ENCODE data around the gene IGF1R.
"Not testable (repeated sequence)": the region's sequence is repeated elsewhere in the genome, so short reads cannot be mapped to it uniquely, and the experiment has no call there.

The IGF1R gene

GRCh38 chr15:98955331-98955730 lies 307.0 kb downstream of the IGF1R start:
- H3K4me3 ChIP-seq: no peak overlapping the region
- H3K27ac ChIP-seq: peak overlapping the region in 6 of 21 experiments; percentile 0 to 61 (median 12)

- Histone ChIP-seq H3K27ac (peak overlapping the region in 4 of 21 experiments; percentile 0 to 61 (median 8)), H3K4me3 (no peak overlapping the region)
Observed at GRCh38 chr15:98955961-98956723, 307.8 kb downstream of the IGF1R start.

- no peak overlapping the region for H3K4me3 ChIP-seq
- H3K27ac ChIP-seq: no peak overlapping the region
Observed at GRCh38 chr15:98956796-98957553, 308.6 kb downstream of the IGF1R start.

GRCh38 chr15:98957655-98958054 lies 309.3 kb downstream of the IGF1R start:
- no peak overlapping the region for H3K27ac ChIP-seq

GRCh38 chr15:98958076-98958475 lies 309.7 kb downstream of the IGF1R start:
- H3K4me3 ChIP-seq: no peak overlapping the region

More at GRCh38 chr15:98957655-98958054, 309.3 kb downstream of the IGF1R start:
- H3K4me3 ChIP-seq: no peak overlapping the region

GRCh38 chr15:98958918-98959639 lies 310.7 kb downstream of the IGF1R start:
- H3K4me3 ChIP-seq: no peak overlapping the region
- H3K27ac ChIP-seq: no peak overlapping the region

More at GRCh38 chr15:98958076-98958475, 309.7 kb downstream of the IGF1R start:
- H3K27ac ChIP-seq: no peak overlapping the region

- H3K4me3 ChIP-seq: no peak overlapping the region
- no peak overlapping the region for H3K27ac ChIP-seq
Observed at GRCh38 chr15:98959640-98960007, 311.3 kb downstream of the IGF1R start.

- H3K27ac ChIP-seq: no peak overlapping the region
Observed at GRCh38 chr15:98960555-98961050, 312.3 kb downstream of the IGF1R start.

GRCh38 chr15:98963444-98963843 lies 315.1 kb downstream of the IGF1R start:
- H3K27ac ChIP-seq: no peak overlapping the region
- H3K4me3 ChIP-seq: no peak overlapping the region

More at GRCh38 chr15:98960555-98961050, 312.3 kb downstream of the IGF1R start:
- no peak overlapping the region for H3K4me3 ChIP-seq

GRCh38 chr15:98964466-98965133 lies 316.3 kb downstream of the IGF1R start:
- H3K4me3 ChIP-seq: no peak overlapping the region
- no peak overlapping the region for H3K27ac ChIP-seq

GRCh38 chr15:98965134-98965491 lies 316.8 kb downstream of the IGF1R start:
- not testable (repeated sequence) for H3K27ac ChIP-seq, H3K4me3 ChIP-seq

- no peak overlapping the region for H3K27ac ChIP-seq
- H3K4me3 ChIP-seq: no peak overlapping the region
Observed at GRCh38 chr15:98965597-98965996, 317.3 kb downstream of the IGF1R start.

- H3K4me3 ChIP-seq: no peak overlapping the region
- no peak overlapping the region for H3K27ac ChIP-seq
Observed at GRCh38 chr15:98966091-98966787, 317.9 kb downstream of the IGF1R start.

GRCh38 chr15:98967096-98967495 lies 318.8 kb downstream of the IGF1R start:
- no peak overlapping the region for H3K27ac ChIP-seq

GRCh38 chr15:98967916-98968315 lies 319.6 kb downstream of the IGF1R start:
- no peak overlapping the region for H3K27ac ChIP-seq
- no peak overlapping the region for H3K4me3 ChIP-seq

More at GRCh38 chr15:98967096-98967495, 318.8 kb downstream of the IGF1R start:
- no peak overlapping the region for H3K4me3 ChIP-seq

- no peak overlapping the region for H3K4me3 ChIP-seq
- no peak overlapping the region for H3K27ac ChIP-seq
Observed at GRCh38 chr15:98968576-98968975, 320.2 kb downstream of the IGF1R start.

GRCh38 chr15:98969126-98969735 lies 320.9 kb downstream of the IGF1R start:
- no peak overlapping the region for H3K4me3 ChIP-seq

GRCh38 chr15:98970799-98971198 lies 322.5 kb downstream of the IGF1R start:
- no peak overlapping the region for H3K27ac ChIP-seq
- H3K4me3 ChIP-seq: no peak overlapping the region

More at GRCh38 chr15:98969126-98969735, 320.9 kb downstream of the IGF1R start:
- no peak overlapping the region for H3K27ac ChIP-seq

GRCh38 chr15:98976500-98976899 lies 328.2 kb downstream of the IGF1R start:
- H3K27ac ChIP-seq: no peak overlapping the region
- no peak overlapping the region for H3K4me3 ChIP-seq
